RKO (cell line): Measurements from ENCODE around the gene IQSEC3.
A peak's percentile ranks its signal among the peaks of the same experiment; 100 is the strongest.
"Not testable (repeated sequence)": the region's sequence is repeated elsewhere in the genome, so short reads cannot be mapped to it uniquely, and the experiment has no call there.

Experiments used
- DNase-seq: peaks from one replicate; pipeline ENCODE4 v3.0.0-alpha.2; 2016; ENCODE audit warnings: low spot score

IQSEC3 gene

DNA sequence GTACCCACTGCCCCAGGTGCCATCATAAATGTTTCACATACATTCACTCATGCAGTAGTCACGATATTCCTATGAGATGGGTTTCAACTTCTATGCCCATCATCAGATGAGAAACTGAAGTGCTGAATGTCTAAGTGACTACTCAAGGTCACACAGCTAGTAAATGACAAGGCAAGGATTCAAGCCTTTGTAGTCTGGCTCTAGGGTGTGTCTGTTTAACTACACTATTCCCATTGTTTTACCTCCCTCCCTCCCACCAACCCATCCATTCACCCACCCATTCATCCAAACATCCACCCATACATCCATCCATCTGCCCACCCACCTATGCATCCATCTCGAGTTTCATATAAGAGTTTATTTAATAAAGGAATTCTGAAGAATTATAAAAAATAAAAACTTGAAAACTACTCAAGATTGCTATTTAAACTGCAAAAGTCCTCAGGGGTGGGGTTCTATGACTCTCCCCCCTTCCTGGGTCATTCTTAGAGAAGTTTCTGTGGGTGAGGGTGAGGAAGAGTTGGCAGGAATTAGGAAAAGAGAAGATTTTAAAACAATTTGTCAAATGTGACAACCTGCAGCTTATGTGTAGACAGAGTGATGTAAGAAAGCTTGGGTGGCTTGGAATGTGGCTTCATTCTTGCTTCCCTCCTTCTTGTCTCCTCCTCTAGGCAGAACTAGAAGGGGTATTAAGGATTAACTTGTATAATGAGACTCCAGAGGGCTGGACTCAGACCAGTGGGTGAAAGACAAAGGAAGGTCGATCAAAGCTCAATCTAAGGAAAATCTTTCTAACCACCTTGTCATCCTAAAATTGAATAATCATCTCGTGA is 13.4 kb upstream of the IQSEC3 start:
- DNase-seq: not testable (repeated sequence)

- DNase-seq: no peak
Observed at GRCh38 chr12:53735-54730, 12.5 kb upstream of the IQSEC3 start.

DNA sequence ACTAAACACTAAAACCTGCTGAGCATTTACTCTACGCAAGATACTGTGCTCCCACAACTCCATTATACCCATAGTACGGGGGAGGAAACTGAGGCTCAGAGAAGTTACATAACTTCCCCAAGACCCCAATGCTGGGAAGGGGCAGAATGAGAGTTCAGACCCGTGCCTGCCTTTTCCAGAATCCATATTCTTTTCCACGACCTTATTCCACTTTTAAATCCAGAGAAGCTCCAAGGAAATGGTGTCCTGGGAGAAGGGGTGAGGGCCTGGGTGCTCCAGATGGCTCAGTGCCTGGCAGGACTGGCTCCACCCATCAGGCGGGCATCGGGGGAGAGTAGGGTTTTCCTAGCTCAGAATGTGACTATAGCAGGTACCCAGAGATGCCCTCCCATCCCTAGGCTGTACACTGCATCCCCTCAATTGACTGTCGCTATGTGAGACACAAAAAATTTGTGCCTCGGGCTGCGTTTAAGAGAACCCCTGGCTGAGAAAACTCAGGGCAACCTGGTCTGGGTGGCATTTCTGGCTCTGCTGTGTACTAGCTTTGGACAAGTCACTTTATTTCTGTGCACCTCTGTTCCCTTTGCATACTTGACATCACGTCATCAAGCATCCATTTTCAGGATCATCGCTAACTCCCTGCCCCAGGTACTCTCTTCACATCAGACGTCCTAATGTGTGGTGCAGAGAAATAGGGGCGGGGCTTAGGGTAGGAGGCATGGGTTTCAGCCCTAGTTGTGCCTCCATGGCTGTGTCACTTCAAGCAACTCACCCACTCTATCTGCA is 11.6 kb upstream of the IQSEC3 start:
- DNase-seq: no peak

- DNase-seq: no peak
Observed at GRCh38 chr12:56683-57346, 9.8 kb upstream of the IQSEC3 start.

GRCh38 chr12:57539-57938 is 9.0 kb upstream of the IQSEC3 start:
- DNase-seq: no peak

GRCh38 chr12:58832-59231 is 7.7 kb upstream of the IQSEC3 start:
- no peak for DNase-seq

DNA sequence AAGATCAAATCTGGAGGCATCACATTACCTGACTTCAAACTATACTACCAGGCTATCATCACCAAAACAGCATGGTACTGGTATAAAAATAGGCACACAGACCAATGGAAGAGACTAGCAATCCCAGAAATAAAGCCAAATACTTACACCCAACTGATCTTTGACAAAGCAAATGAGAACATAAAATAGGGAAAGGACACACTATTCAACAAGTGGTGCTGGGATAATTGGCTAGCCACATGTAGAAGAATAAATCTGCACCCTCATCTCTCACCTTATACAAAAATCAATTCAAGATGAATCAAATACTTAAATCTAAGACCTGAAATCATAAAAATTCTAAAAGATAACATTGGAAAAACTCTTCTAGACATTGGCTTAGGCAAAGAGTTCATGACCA is 4.7 kb upstream of the IQSEC3 start:
- DNase-seq: not testable (repeated sequence)

DNA sequence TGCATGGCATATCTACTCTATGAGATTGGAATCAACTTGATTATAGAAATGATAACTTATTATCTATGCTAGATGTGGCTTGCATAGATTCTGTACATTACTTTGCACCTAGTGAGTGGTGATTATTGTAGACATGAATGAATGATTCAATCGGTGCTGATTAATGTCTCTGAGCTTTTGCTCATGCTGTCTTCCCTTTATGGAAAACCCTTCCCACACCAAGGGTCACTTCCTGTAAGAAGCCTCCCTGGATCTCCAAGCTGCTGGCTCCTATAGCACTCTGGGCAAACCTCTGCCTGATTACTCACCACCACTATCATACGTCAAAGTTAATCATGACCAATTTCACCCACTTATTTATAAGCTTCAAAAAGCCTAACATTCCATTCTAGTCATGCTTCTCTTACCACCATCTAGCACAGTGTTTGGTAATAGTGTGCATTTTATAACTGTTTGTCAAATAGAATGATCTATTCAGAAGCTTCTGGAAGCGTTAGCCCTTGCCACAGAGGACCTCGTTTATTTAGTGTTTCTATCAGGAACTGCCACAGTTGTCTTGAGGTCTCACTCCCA is 990 bp upstream of the IQSEC3 start:
- peak; percentile 46 for DNase-seq

DNA sequence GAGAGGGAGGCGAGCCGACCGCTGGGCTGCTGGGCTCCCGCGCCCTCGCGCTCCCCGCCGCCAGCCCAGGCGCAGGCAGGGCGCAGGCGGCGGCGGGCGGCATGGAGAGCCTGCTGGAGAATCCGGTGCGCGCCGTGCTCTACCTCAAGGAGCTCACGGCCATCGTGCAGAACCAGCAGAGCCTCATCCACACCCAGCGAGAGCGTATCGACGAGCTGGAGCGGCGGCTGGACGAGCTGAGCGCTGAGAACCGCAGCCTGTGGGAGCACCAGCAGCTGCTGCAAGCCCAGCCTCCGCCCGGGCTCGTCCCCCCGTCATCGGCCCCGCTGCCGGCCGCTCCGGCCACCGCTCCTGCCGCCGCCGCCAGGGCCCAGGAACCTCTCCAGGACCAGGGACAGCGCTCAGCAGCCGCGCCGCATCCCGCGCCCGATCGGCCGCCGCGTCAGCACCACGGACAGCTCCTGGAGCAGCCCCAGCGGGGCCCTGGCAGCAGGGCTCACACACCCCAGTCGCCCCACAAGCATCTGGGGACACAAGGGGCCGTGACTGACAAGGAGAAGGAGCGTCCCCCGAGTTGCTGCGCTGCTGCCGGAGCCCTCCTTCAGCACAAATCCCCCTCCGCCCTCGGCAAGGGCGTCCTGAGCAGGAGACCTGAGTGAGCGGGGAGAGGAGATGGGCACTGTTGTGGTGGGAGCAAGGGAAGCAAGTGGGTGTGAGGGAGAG is 376 bp downstream of the IQSEC3 start:
- not testable (repeated sequence) for DNase-seq

DNA sequence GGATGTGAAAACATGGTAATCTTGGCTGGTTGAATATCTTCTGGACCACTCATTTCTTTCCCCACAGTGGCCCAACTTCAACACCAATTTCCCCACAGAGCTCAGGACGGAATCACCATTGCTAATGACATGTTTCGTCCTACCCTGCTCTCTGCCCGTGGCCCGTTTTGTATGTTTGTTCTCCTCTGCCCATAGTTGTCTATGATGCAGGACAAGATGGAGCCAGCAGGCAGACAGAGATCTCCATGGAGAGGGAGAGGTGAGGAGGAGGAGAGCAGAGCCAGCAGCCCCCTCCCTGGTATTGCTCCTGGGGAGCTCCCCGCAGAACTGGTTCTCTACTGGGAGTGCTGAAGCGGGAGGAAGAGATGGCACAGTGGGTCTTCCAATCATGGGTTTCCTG is 3.1 kb downstream of the IQSEC3 start:
- not testable (repeated sequence) for DNase-seq

GRCh38 chr12:70541-70940 is 4.0 kb downstream of the IQSEC3 start:
- not testable (repeated sequence) for DNase-seq

GRCh38 chr12:72018-72417 is 5.5 kb downstream of the IQSEC3 start:
- DNase-seq: not testable (repeated sequence)

DNA sequence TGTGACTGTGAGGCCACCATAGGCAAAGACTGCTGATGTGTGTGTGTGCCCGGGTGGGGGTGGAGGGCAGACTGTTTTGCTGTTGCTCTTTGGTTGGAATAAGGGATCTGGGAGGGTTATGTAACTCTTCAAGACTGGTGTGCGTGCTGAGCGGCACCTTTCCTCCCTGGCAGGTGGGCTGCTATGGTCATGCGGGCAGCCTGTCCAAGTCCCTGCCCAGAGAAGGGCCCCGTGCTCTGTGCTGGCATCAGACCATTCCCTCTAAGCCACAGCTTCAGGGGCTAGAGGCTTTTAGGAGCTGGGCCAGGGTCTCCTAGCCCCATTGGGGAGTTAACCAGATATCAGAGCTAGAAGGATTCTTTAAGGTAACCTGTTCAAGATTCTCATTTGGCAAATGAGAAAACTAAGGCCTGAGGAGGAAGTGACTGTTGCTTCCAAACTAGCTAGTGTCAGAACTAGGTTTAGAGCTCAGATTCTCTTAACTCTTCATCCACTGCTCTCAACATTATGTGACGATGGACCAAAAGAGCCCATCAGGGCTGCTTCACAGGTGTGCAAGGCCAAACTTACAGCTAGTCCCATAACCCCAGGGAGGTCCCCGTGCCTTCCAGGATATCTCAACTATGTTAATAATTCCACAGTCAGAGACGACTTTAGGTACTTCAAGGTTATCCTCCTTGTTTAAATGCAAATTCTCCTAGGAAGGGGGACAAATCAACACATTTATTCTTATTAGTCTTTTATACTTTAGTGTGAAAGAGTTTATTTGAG is 8.0 kb downstream of the IQSEC3 start:
- not testable (repeated sequence) for DNase-seq

DNA sequence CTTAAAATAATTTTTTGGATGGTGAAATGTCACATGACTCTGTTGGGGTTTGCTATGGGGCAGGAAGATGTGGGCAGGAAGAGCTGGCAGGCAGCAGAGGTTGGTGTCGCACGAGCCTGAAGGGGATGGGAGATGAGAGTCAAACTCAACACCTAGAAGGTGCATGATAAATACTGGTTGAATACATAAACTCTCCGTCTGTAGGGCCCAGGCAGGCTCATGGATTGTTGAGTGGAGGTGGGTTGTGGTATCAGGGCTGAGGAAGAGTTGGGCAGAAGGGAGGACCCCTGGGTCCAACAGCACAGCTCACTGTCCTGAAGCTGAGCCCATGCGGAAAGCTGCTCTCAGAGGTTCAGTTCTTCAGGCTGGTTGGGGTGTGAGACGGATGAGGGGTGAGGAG is 9.0 kb downstream of the IQSEC3 start:
- DNase-seq: not testable (repeated sequence)

DNA sequence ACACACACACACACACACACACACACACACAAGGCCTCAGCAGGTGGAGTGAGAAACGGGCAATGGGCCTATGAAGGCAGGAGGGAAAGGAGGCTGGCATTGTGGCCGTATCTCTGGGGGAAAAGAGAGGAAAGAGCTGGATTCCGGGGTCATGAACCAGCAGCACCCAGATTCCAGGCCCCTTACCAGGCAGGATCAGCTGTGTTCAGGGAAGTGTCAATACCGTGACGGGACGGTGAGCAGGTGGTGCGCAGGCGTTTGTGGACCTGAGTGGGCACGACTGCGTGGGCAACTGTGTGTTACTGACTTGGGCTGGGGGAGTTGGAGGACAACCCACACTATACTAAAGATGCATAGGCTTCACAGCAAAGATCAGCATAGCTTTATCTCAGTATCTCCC is 9.5 kb downstream of the IQSEC3 start:
- DNase-seq: not testable (repeated sequence)

- DNase-seq: not testable (repeated sequence)
Observed at GRCh38 chr12:76551-76950, 10.0 kb downstream of the IQSEC3 start.

DNA sequence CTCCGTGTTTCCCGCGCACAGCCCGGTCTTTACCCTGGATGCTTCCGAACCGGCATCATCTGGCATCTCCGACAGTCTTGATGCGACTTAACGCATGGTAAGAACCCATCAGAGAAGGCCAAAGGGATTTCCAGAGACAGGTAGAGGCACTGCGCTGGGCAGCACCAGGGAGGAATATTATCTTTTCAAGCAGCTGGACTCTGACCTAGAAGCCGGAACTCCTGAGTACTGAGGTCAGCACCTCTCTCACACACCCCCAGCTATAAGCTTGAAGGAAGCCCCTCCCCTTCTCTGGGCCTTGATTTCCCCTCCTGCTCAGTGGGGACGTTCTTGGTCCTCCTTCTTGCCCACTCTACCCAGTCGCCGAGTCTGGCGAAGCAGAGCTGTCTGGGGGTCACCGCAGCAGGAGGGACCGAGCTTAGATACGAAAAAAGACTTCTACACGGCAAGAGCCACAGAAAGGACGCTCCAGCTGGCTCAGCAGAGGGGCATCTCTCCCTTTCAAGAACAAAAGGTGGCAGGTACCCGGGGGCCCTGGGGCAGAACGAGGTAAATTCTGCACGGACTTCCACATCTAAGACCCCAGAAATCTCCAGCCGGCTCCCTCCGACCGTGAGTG is 10.6 kb downstream of the IQSEC3 start:
- not testable (repeated sequence) for DNase-seq

GRCh38 chr12:77769-78383 is 11.3 kb downstream of the IQSEC3 start:
- not testable (repeated sequence) for DNase-seq

- DNase-seq: no peak
Observed at GRCh38 chr12:78981-79380, 12.4 kb downstream of the IQSEC3 start.
